GM19351 (cell line): ENCODE measurements around the gene ARFGAP1.

Experiments
- ATAC-seq: cut with Tn5 transposase; IDR thresholded peaks from one replicate; pipeline ENCODE4 v1.9.1; 2021; ENCODE audit warnings: mild to moderate bottlenecking, moderate library complexity; ENCODE audit not compliant: unreplicated experiment

The ARFGAP1 gene

DNA sequence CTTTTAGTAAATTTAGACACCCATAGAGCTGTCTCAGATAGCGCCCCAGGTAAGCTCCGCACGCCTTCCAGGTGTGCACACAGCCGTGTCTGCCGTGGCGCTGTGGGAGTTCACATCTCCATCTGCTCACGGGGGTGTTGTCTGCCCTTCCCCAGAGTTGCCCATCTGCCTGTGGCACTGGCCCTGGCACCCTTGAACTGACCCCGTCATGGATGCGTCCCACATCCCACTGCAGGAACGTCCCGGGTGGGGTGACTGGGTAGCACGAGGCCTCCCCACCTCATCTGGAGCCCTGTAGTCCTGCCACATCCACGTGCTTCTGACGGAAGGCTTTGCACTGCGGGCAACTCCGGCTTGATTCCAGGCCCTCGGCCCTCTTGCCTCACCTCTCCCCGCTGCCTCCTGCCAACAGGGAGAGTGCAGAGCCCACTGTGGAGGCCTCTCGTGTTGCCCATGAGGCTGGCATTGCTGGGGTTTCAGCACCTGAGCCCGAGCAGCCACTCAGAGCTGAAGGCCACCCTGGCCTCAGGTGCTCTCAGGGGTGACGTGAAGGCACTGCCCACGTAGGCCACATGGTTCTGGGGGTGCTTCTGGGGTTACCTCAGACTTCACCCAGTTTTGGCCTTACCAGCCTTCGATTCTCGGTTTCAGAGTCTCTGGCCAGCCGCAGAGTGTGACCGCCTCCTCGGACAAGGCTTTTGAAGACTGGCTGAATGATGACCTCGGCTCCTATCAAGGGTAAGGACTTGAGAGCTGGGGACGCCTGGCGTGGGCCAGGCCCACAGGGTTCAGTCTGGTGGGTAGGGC lies 5.1 kb downstream of the ARFGAP1 start:
- no peak for ATAC-seq

DNA sequence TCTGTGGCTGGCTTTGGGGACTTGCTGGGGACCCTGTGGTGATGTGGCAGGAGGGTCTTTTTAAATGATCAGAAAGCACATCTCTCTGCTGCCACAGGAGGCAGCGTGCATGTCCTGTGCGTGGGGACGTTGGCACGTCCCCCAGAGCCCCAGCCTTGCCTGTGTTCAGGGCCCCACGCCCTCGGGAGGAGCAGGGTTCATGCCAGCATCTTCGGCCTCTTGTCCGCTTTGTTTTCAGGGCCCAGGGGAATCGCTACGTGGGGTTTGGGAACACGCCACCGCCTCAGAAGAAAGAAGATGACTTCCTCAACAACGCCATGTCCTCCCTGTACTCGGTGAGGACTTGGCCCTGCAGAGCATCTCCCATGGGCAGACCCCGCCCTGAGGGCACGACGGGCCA lies 6.0 kb downstream of the ARFGAP1 start:
- no peak for ATAC-seq

DNA sequence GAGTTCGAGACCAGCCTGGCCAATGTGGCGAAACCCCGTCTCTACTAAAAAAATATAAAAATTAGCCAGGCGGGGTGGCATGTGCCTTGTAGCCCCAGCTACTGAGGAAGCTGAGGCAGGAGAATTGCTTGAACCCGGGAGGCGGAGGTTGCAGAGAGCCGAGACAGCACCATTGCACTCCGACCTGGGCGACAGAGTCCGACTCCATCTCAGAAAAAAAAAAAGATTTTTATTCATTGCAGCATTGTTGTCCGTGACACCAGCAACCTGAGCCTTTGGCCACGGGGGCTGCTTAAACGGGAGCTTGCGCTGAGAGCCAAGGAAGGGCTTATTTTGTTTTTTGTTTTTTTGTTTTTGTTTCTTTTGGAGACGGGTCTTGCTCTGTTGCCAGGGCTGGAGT lies 7.3 kb downstream of the ARFGAP1 start:
- ATAC-seq = no peak

DNA sequence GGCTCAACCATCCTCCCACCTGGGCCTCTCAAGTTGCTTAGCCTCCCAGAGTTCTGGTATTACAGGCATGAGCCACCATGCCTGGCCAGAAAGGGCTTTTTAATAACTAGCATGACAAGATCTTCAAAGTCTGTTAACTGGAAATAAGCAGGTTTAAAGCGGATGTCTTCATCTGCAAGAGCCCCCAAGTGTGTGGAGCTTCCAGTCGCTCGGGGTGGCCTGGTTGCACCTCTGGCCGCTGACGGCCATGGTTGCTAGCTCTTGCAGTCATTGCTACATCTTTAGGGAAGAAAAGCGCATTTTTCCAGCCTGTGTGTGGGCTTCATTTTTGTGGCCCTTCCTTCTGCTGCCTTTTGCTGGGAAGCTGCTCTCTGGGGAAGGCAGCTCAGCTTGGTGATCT lies 7.8 kb downstream of the ARFGAP1 start:
- ATAC-seq = no peak

GRCh38 chr20:63280929-63281545 lies 8.4 kb downstream of the ARFGAP1 start:
- ATAC-seq = no peak

DNA sequence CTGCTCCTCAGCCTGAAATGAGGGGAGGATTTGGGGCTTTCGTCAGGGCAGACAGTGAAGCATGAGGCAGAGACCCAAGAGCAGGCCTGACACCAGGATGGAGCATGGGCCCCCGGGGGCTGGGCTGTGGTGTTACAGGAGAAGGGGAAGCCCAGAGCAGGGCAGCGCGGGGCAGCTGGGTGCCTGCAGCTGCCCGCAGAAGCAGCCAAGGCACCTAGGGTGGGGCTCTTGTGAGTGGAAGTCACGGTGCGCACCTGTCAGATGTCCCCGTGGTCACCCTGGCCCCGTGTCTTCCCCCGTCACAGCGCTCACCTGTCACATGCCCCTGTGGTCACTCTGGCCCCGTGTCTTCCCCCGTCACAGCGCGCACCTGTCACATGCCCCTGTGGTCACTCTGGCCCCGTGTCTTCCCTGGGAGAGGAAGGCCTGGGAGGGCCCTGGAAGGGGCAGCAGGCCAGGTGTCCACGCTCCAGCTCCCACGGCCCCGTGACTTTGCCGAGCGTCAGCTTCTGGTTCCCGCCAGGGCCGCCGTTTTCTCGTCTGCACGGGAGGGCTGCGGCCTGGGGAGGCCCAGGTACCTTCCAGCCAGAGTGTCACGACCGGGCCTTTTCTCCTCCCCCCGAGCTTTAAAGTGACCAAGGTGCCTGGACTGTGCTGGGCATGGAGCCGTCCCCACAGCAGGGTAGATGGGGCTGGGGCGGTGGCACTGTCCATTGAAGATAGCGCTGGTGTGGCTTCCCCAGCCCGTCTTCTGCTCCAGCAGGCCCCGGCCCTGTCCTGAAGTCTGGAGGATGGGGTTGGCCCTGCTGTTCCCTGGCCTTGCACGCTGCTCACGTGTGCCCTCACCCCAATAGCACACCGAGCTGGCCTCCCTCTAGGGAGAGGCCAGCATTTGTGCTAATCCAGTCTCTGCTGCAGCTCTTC lies 9.4 kb downstream of the ARFGAP1 start:
- ATAC-seq = no peak

DNA sequence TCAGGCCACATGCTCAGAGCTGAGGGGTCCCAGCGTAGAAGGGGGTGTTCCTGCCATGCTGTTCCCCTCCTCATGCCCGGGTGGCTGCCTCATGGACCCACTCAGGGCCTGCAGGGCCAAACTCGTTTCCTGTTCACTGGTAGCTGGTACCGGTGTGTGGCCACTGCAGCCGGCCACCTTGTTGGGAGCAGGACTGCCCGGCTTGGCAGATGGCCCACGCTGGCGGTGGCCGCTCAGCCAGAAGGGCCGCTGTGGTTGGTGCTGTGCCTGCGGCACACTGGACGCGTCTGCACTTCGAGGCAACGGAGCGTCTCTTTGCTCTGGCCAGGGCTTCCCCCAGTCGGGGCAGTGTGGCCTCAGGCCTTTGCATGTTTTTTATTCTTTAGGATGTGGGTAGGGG lies 10.3 kb downstream of the ARFGAP1 start:
- ATAC-seq = no peak

- no peak for ATAC-seq
Measured at GRCh38 chr20:63283397-63284082, 10.9 kb downstream of the ARFGAP1 start.

DNA sequence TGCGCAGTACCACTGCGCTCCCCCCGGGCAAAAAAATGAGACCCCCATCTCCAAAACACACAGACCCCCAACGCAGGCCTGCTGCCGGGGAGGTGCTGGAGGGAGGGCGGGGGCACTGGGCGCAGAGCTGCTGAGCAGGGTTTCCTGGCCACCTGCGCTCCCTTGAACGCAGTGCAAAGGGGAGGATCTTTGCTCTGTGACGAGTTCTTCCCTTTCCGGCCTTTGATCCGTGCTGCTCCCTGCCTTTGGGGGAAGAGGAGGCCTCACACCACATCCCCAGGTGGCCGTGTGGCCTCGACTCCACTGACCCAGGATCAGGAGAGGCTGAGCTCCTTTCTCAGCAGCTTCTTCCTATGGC lies 11.4 kb downstream of the ARFGAP1 start:
- ATAC-seq = no peak

- ATAC-seq = no peak
Measured at GRCh38 chr20:63284544-63284949, 11.9 kb downstream of the ARFGAP1 start.

DNA sequence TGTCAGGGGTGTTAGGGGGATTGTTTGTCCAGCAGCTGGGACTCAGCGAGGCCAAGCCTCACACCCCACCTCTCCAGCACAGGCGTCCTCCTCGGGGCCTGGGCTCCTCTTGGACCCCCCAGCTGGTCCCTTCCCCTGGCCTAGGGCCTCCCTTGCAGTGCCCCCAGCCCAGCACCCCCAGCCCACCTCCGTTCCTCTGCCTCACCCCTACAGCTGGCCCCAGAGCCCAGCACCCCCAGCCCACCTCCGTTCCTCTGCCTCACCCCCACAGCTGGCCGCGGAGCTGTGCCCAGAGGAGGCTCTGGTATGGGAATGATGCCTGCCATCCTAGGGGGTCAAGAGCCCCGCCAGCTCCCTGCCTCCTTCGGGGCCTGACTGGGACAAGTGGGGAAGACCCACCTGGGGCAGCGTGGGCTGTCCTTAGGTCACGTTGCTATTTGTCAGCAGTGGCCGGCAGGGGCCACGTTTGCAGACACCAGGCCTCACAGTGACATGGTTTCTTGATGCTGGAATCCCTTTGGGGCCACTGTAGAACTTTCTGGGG lies 12.4 kb downstream of the ARFGAP1 start:
- ATAC-seq = no peak

- no peak for ATAC-seq
Measured at GRCh38 chr20:63285636-63286615, 13.3 kb downstream of the ARFGAP1 start.

DNA sequence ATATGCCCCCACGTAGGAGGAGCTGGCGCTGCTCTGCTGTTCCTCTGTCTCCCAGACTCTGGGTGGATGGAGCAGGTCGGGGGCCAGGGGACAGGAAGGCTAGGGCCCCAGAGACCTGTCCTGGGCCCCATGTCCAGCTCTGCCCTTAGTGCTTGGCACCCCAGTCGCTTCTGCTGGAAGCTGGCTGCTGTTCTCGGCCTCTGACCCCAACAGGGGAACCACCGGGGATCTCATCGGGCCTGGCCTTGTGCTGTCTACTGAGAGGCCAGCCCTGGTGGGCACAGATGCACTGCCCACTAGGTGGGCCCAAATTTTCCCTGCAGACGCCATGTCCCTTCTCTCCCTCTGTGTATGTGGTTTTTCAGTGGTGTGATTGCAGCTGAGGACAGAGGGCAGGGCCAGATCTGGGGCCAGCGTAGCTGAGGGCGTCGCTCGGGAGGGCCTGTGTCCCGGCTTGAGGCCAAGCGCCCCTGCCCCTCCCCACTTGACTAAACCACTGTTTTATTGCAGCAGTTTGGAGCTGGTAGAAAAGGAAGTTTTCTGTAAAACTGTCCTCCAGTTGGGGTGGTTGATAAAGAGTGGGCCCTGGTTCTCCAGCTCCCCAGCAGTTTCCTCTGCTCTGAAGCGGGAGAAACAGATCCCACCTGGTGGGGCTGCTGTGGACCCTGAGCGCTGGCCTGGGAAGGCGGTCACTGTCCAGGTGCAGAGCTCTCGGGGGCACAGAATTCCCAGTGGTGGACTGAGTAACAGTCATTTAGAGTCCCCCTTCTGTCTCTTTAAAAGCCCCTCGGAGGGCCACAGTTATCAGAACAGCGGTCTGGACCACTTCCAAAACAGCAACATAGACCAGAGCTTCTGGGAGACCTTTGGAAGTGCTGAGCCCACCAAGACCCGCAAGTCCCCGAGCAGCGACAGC lies 14.4 kb downstream of the ARFGAP1 start:
- ATAC-seq = no peak

GRCh38 chr20:63287697-63288580 lies 15.3 kb downstream of the ARFGAP1 start:
- ATAC-seq = no peak

GRCh38 chr20:63288581-63289251 lies 16.1 kb downstream of the ARFGAP1 start:
- ATAC-seq = no peak

- ATAC-seq = no peak
Measured at GRCh38 chr20:63289311-63290135, 16.9 kb downstream of the ARFGAP1 start.
